Urinary bladder (tissue), 4 donors: ENCODE results near the gene TMEM52. TPM values are rescaled to one million over a fixed set of nuclear protein-coding genes. Genes with fewer than 3 reads are reported as not detected.

Experiments
- DNase-seq: peaks from one replicate; pipeline ENCODE4 v3.0.0-alpha.2; 2015; ENCODE audit errors: extremely low spot score
- H3K27ac ChIP-seq: one replicate; pipeline ENCODE4 v1.5.1; 2013; ENCODE audit warnings: low read depth, mild to moderate bottlenecking, moderate library complexity
- H3K36me3 ChIP-seq: one replicate; pipeline ENCODE4 v1.6.1; 2013; ENCODE audit warnings: mild to moderate bottlenecking, moderate library complexity; ENCODE audit not compliant: insufficient read depth
- H3K4me1 ChIP-seq: one replicate; pipeline ENCODE4 v1.6.1; 2013; ENCODE audit warnings: mild to moderate bottlenecking, moderate library complexity; ENCODE audit not compliant: insufficient read depth
- H3K4me3 ChIP-seq: one replicate; pipeline ENCODE4 v1.5.1; 2013; ENCODE audit warnings: low read depth, low read length
- WGBS: extraction: QIAGEN DNeasy Blood & Tissue Kit; methylation state at CpG from one replicate; pipeline ENCODE4 v1.1.7; 2013; 5-methylcytosine and 5-hydroxymethylcytosine counted together
- polyA plus RNA-seq: library from polyadenylated mRNA; stranded (reverse); fragments of 200-250 nt; gene quantifications from one replicate; pipeline ENCODE4 v1.2.3, GENCODE V29; 2013
- total RNA-seq: library from RNA; depleted of rRNA; stranded (reverse); fragments of >200 nt; gene quantifications from one replicate; pipeline ENCODE4 v1.2.3, GENCODE V29; 2014
- donor health status: healthy with polysubstance abuse.
- donor health status: healthy.

The TMEM52 gene
- total RNA-seq, result not detected
- polyA plus RNA-seq, result 1.0 TPM

DNA sequence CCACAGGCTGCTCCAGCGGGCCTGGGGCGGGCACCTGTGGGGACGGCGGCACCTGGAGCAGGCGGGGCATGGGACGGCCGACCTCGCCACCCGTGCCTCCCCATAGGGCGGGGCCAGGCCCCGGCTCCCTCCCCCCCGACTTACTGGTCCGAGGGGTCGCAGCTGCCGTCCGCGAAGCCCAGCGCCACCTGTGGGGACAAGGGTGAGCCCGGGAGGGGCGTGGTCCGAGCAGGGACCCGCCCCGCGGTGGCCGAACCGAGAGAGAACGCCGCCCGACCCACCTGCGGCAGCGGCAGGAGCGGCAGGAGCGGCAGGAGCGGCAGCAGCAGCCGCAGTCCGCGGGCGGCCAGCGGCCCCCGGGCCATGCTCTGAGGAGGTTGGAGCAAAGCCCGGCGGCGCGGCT, at the start of gene TMEM52:
TSS of gene TMEM52 (minus strand) at position 379 of the 403 bp plus-strand sequence. CDS start at position 365, 14 bp downstream.
- Histone ChIP-seq H3K36me3 (no peaks in the 10 kb centered on the region), H3K27ac (no peak within 1 kb of the TSS), H3K4me3 (peak within 1 kb of the TSS; percentile 37), H3K4me1 (no peaks in the 10 kb centered on the region)
- 1% methylated on average over 44 of the region's 44 CpGs for WGBS
- no peak for DNase-seq

DNA sequence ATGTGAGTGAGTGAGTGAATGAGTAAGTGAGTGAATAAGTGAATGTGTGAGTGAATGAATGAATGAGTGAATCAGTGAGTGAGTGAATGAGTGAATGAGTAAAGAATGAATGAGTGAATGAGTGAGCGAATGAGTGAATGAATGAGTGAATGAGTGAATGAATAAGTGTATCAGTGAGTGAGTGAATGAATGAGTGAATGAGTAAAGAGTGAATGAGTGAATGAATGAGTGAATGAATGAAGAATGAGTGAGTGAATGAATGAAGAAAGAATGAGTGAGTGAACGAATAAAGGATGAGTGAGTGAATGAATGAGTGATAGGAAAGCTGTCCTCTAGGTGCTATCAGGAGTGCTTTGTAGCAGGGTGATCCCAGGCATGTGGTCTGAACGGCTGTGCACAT, 48.8 kb upstream of the TMEM52 start:
- WGBS, result 86% methylated on average over 3 of the region's 3 CpGs
- Histone ChIP-seq H3K4me3 (no peak overlapping the region), H3K4me1 (no peaks in the 10 kb centered on the region), H3K36me3 (no peaks in the 10 kb centered on the region), H3K27ac (no peak overlapping the region)
- no peak for DNase-seq

DNA sequence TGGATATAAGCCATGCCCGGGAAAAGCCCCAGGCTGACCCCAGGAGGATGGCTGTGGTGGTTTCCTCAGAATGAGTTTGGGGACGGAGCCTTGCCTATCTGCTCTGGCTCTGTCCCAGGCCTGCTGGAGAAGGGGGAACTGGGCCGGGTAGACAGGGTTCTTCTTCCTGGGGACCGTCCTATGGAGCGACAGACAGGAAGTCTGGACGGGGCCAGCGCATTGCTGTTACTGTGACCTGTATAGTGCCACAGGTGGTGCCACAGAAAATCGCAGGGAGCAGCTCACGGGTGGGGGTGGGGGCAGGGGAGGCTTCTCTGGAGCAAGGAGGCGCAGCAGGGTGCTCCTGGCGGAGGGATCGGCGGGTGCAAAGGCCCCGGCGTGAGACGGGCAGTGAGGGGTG, 48.1 kb upstream of the TMEM52 start:
- DNase-seq, result no peak
- 74% methylated on average over 16 of the region's 16 CpGs for WGBS
- Histone ChIP-seq H3K4me3 (no peak overlapping the region), H3K36me3 (no peaks in the 10 kb centered on the region), H3K27ac (no peak overlapping the region), H3K4me1 (no peaks in the 10 kb centered on the region)

DNA sequence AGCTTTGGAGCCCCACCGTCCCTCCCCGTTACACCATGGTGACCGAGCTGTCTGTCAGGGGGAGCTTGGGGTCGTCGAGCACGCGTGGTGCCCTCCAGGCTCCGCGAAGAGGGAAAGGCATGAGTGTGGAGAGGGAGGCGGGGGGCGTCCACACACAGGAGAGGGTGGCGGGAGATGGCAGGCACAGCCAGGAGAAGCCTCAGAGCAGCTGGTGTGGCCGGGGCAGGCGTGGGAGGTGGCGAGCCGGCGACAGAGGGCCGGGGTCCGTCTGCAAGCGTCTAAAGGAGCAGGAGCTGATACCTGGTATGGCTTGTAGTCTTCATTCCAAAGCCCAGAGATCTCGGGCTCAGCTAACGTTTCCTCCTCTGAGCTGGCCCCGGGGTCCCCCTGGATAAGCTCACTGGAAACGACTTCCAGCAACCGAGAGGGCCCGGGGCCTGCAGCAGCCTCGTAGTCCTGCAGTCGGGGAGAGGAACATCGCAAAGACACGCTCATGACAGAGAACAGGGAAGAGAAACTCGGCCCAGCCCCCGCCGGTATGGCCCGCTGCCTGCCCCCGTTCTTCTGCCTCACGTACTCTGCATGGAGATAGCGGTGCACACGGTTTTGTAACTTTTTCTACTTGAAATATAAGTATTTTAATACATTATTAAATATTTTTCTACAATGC, 47.1 kb upstream of the TMEM52 start:
- H3K4me3 ChIP-seq, result no peak overlapping the region
- 46% methylated on average over 38 of the region's 38 CpGs for WGBS
- DNase-seq, result no peak

DNA sequence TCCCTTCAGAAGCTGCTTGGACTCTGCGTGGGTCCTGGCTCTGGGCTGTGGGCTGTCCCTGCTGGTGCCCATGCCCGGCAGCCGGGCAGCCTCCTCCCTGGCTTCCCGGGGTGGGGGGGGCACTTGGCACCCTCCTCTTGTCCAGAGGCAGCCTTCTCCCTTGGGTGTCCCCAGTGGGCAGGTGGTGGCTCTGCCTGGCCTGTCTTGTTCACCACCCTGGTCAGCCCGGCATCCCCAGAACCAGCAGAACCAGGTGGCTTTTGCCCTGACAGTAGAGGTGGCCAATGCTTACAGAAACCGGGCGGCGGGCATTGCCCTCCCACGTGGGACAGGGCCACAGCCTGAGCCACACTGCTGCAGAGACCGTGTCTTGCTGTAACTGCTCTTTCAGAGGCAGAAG, 46.5 kb upstream of the TMEM52 start:
- no peak overlapping the region for H3K4me3 ChIP-seq
- WGBS, result 70% methylated on average over 10 of the region's 10 CpGs
- no peak for DNase-seq
- no peak overlapping the region for H3K27ac ChIP-seq
- H3K4me1 ChIP-seq, result no peaks in the 10 kb centered on the region
- H3K36me3 ChIP-seq, result no peaks in the 10 kb centered on the region

More for the DNA sequence above, 47.1 kb upstream of the TMEM52 start:
- Histone ChIP-seq H3K36me3 (no peaks in the 10 kb centered on the region), H3K4me1 (no peaks in the 10 kb centered on the region), H3K27ac (no peak overlapping the region)

DNA sequence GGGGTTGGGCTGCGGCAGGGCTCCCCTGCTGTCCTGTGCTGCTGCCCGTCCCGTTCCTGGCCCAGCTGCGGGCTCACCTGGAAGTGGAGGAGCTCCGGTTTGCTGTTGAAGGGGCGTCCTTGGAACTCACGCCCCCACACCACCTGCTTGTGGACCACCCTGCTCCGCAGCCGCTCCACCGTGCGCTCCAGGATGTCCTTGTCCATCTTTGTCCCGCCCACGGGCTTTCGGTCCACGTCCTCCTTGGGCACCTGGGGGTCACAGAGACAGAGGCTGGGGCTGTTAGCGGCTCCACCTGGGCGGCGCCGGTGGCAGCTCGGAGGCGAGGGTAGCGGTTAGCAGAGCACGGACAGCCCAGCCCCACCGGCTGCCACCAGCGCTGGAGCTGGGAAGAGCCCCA, 45.7 kb upstream of the TMEM52 start:
- Histone ChIP-seq H3K4me1 (no peaks in the 10 kb centered on the region), H3K36me3 (no peaks in the 10 kb centered on the region), H3K27ac (no peak overlapping the region), H3K4me3 (no peak overlapping the region)
- WGBS, result 83% methylated on average over 25 of the region's 25 CpGs
- no peak for DNase-seq

DNA sequence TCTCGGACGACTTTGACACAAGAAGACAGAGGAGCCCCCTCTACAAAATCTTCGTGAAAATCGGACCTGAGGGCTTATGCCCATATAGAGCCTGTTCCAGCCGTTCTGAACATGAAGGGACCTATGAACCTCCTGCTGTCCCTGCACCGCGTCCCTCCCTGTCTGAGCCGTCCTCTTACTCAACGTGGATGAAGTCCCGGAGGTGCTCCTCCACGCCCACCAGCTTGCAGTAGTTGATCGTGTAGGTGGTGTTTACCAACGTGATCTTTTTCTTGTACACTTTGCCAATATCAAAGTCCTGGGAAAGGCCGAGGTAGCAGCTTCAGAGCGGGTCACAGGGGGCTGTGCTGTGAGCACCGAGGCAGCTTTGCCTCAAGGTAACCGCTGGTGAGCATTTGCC, 44.5 kb upstream of the TMEM52 start:
- H3K4me3 ChIP-seq, result no peak overlapping the region
- WGBS, result 88% methylated on average over 17 of the region's 17 CpGs
- no peak for DNase-seq
- H3K4me1 ChIP-seq, result no peaks in the 10 kb centered on the region
- H3K27ac ChIP-seq, result no peak overlapping the region
- no peaks in the 10 kb centered on the region for H3K36me3 ChIP-seq

DNA sequence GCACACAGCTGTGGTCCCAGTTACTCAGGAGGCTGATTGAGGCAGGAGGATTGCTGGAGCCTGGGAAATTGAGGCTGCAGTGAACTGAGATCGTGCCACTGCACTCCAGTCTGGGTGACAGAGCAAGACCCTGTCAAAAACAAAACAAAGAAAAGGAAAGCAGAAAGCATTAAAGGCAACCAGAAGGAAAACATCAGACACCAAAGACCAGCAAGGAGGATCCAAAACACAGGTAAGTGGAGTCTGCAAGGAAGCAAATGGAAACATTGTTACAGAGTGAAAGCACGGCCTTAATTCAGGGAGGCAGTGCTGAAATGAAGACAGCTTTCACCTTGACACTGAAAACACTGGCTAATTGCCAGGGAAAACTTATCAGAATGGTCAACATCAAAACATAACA, 43.7 kb upstream of the TMEM52 start:
- Histone ChIP-seq H3K27ac (no peak overlapping the region), H3K4me3 (no peak overlapping the region), H3K4me1 (no peaks in the 10 kb centered on the region), H3K36me3 (no peaks in the 10 kb centered on the region)
- WGBS, result 81% methylated on average over 2 of the region's 2 CpGs
- no peak for DNase-seq

DNA sequence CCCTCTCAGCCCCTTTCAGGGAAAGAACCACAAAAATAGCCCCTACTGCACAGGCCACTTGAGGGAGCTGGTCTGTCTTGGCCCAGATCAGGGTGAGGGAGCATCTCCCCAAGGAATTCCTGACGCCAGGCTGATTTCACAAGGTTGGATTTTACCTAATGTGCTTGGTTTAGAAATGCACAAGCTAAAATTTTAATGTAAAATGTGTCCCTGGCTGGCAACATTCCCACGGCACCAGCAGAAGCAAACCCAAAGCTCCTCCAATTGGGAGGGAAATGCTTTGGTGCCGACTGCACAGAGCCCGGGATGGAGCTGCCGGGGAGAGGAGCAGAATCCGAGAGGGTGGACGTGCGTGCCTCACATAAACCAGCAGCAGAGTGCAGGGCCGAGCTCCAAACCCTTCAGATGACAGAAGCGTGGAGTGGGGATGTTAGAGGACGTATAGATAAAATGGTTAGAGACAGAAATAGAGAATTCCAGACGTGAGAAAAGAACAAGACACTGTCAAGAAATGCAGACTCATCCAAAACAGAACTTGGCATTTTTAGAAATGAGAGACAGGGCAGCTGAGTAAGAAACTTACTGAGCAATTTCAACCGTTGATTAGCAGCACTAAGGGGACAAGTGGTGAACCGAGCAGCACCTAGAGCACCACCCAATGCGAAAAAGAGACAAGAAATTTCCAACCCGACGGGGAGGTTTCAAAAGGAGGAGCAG, 41.6 kb upstream of the TMEM52 start:
- H3K4me3 ChIP-seq, result no peak overlapping the region
- WGBS, result 35% methylated on average over 17 of the region's 17 CpGs
- H3K4me1 ChIP-seq, result no peaks in the 10 kb centered on the region
- no peak overlapping the region for H3K27ac ChIP-seq
- no peak for DNase-seq
- H3K36me3 ChIP-seq, result no peaks in the 10 kb centered on the region

DNA sequence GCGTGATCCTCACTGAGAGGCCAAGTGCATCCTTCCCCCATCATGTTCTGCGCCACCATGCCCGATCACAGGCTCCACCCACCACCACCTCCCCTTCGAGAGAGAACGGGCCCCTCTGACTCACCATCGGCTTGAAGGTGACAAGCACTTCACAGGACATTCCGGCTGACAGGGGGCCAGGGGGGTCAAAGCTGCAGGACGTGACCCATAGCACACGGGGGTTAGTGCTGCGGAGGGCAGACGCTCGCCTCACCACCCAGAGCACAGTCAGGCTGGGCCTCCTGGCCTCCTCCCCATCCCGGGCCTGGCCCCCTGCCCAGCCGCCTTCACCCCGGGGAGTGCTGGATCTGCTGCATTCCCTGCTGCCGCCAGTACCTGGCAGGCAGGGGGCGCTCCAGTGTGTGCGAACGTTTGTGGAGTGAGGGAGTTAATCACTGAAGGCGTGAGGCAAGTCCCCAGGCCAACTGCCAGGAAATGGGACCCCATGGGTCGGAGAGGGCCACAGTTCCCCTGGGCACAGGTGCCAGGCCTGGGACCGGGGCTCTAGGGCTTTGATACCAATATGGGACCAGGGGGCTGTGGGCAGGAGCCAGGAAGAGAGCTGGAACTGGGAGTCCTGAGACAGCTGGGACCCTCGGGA, 40.9 kb upstream of the TMEM52 start:
- Histone ChIP-seq H3K4me1 (no peaks in the 10 kb centered on the region), H3K36me3 (no peaks in the 10 kb centered on the region), H3K4me3 (no peak overlapping the region), H3K27ac (no peak overlapping the region)
- WGBS, result 7% methylated on average over 23 of the region's 23 CpGs
- DNase-seq, result peak; percentile 60

DNA sequence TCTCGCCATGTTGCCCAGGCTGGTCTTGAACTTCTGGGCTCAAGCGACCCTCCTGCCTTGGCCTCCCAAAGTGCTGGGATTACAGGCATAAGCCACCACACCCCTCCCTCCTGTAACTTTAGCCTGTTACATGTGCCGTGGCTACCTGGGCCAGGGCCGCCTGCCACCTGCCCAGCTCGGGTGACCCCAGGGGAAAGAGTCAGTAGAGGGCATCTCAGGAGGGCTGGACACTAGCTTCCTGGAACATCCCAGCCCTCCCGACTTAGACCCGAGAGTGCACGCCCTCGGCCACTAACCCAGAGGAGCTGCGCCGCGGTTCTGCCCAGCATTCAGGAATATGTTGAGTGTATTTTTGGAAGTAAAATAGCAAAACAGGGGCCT, 40.4 kb upstream of the TMEM52 start:
- WGBS, result 71% methylated on average over 12 of the region's 12 CpGs
- DNase-seq, result no peak
- Histone ChIP-seq H3K4me1 (no peaks in the 10 kb centered on the region), H3K36me3 (no peaks in the 10 kb centered on the region), H3K4me3 (no peak overlapping the region), H3K27ac (no peak overlapping the region)

DNA sequence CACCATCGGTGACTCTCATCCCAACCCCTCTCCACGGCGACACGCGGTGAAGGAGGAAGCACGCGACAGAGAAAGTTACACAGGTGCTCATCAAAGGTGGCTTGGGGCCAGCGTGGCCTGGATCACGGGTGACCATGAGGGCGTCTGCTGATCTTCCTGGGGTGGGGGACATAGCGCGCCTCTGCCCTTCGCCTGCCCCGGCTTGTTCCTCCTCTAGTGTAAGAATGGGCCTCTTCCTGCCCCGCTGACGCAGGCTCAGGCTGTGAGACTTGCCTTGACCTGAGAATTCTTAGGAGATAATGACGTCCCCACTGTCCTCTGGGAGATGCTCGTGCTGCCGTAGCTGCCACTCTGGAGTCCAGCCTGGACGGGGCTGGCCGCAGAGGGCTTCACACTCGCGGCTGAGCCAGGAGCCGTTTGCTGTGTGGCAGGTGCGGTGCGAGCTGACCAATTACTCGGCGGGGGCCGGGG, 39.0 kb upstream of the TMEM52 start:
- no peak for DNase-seq
- no peak overlapping the region for H3K4me3 ChIP-seq
- 82% methylated on average over 29 of the region's 29 CpGs for WGBS
- H3K36me3 ChIP-seq, result no peaks in the 10 kb centered on the region
- H3K27ac ChIP-seq, result no peak overlapping the region
- no peaks in the 10 kb centered on the region for H3K4me1 ChIP-seq

DNA sequence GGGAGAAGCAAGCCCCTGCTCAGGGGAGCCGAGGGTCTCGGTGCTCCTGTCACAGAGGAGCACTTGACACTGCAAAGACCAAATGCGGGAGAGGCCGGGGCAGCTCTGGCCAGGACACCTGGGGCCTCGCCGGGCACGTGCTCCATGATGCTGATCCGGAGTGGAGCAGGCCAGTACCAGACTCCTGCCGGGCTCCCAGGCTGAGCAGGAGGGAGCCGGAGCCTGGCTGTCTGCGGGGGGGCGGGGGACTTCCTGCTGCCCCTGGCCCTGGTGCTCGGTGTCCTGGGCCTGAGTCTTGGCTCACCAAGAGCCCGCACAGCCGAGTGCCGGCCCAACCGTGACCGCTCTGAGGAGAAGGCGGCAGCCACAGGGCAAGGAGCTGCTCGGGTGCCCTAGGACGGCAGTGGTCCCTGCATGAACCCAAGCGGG, 38.5 kb upstream of the TMEM52 start:
- Histone ChIP-seq H3K4me3 (no peak overlapping the region), H3K4me1 (no peaks in the 10 kb centered on the region), H3K27ac (no peak overlapping the region), H3K36me3 (no peaks in the 10 kb centered on the region)
- 75% methylated on average over 22 of the region's 22 CpGs for WGBS
- DNase-seq, result no peak
